Measurements from ENCODE around the gene CMTM8.

Gene CMTM8

DNA sequence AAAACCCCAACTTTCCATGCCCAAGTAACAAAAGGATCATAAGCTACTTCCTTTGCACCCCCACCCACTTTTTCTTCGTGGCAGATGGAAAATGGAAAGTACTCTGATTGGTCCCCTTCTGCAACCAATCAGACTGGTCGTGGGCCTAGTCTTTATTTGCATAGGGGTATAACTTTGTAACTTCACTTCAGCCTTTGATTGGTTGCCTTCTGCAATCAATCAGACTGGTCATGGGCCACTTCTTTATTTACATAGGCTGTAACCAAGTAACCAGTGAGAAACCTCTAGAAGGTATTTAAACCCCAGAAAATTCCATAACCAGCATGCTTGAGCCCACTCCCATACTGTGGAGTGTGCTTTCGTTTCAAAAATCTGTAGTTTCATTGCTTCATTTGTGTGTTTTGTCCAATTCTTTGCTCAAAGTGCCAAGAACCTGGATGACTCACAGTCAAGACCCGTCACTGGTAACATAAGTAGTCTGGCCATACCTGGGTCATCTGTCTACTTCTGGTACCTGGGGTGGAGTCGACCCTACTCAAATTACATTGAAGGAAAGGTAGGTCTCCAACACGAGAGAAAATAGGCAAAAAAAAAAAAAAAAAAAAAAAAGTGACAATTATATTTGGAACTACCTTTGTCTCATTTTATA is 41.9 kb downstream of the CMTM8 start:
- DNase-seq: no peak

DNA sequence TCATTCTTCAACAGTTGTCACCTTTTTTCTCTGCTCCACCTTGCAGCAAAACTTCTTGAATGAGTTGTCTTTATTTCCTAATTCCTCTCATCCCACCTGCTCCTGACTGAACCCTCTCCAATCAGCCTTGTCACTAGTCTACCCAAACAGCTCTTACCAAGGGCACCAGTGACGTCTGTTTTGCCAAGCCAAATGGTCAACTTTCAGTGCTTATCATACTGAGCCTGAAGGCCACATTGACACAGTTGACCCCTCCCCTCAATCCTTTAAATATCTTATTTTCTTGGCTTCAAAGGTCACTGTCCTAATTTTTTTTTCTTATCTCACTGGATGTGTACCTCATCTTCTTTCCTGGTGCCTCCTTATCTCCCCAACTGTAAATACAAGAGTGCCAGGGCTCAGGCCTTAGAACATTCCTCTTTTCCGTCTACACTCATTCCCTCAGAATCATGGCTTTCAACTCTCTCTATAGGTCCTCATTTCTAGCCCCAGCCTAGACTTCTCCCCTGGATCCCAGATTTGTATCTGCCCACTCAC is 43.2 kb downstream of the CMTM8 start:
- DNase-seq: no peak

- DNase-seq: no peak
Measured at GRCh38 chr3:32282578-32283154, 44.2 kb downstream of the CMTM8 start.

- no peak for DNase-seq
Measured at GRCh38 chr3:32283304-32283703, 44.8 kb downstream of the CMTM8 start.

- DNase-seq: no peak
Measured at GRCh38 chr3:32284443-32285212, 46.1 kb downstream of the CMTM8 start.

DNA sequence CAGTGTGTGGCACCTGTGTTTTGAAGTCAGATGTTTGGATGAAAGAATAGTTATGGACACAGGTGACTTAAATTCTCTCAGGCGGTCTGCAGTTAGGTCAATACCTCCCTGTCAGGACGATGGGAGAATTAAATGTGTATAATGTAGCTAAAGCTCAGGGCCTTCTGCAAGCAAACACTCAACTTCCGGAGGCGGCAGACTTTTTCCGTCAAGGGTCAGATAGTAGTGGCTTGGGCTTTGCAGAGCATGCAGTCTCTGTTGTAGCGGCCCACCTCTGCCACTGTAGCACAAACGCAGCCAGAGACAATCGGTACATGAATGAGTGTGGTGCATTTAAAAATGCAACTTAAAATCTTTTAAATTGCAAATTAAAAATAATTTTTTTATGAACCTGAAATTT is 47.4 kb downstream of the CMTM8 start:
- DNase-seq: no peak

DNA sequence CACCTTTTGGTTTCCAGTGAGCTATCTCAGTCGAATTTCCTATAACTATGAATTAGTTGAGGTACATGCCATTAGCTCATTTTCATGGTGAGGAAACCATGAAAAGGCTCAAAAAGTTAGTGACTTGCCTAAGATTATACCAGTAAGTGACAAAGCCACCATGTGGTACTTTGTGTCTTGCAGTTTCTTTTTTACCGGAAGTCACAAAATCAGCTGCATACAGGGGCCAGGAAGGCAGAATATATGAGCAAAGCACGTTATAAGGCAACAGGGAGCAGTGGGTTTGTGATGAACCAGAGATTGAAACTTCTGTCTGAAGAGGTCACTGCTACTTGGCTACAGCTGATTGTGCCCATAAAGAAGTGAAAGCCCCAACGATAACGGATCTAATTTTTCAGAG is 50.3 kb downstream of the CMTM8 start:
- peak in 1 of 4 experiments; percentile 8 for DNase-seq

DNA sequence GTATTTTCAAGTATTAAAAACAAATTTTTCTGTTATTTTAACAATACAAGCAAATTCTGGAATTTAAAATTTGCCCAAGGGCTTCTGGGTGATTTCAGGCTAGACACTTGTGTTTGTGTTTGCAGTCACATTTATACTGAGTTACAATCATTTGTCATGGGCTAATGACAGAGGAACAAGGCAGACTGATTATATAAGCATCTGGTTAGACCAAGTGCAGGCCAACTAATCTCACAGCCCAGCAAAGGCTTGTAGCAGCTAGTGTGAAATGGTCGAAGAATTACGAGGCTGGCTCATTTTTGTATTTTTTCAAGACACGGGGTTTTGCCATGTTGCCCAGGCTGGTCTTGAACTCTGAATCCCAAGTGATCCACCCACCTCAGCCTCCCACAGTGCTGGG is 52.1 kb downstream of the CMTM8 start:
- DNase-seq: no peak

GRCh38 chr3:32292085-32292796 is 53.8 kb downstream of the CMTM8 start:
- no peak for DNase-seq

GRCh38 chr3:32293903-32294302 is 55.4 kb downstream of the CMTM8 start:
- DNase-seq: no peak

- peak; percentile 64 to 78 (median 76) for DNase-seq
Measured at GRCh38 chr3:32296251-32297204, 58.0 kb downstream of the CMTM8 start.

DNA sequence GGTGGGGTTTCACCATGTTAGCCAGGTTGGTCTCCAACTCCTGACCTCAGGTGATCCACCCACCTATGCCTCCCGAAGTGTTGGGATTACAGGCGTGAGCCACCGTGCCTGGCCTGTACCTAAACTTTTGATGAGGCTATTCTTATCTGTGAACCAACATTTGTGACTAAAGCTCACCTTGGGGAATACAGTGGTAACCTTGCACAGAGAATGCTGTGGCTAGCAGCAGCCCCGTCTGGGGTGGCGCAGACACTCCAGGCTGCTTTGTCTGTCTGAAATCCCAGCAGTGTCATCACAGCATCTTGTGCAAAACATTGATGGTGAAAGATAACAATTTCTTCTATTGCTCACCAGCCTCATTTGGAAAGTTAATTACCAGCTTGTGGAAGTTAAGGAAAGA is 58.9 kb downstream of the CMTM8 start:
- DNase-seq: no peak

GRCh38 chr3:32301426-32301825 is 62.9 kb downstream of the CMTM8 start:
- DNase-seq: no peak

DNA sequence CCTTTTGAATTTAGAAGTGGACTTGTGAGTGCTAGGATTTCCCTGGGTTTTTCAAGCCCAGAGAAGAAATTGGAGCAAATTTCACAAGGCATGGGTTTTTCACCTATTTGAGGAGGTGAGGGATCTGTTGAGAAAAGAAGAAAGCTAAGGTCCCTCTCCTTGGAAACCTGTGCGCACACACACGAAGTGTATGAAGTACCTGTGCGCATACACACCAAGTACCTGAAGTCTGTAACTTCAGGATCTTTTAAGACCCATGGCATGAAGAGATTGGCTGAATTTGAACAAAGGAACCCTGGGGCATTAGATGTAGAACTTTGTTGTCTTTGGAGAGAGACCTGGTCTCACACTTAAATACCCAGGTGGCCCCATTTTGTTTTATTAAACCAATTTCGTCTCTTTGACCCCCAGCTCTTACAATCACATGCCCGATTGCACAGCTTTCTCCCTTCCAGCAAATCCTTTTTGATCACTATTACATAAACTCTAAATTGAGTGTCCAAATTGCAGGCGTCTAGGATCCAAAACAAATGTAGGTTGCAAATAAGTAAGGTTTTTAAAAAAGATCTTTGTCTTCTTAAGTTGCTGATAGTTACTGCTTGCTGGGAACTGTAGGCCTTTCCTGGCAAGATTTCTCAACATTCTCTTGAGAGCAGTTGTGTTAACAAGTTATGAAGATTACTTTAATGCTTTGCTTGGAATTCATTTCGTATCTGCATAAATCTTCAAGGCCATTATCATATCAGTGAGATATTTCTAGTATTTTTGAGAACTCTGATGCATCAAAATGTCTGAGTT is 64.3 kb downstream of the CMTM8 start:
- no peak for DNase-seq

DNA sequence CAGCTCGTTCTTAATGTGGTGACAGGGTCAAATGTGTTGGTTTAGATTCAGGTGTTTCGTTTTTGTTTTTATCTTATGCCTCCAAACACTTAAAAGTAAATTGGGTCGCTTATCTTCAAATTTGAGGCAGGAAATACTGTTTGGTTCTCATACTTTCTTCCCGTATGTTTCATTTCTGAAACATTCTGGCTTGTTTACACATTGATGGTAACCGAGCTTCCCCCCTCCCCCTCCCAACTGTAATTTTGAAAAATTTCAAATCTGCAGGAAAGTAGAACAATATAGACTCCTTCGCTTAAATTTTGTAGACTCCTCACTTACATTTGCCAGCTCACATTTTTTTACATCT is 64.9 kb downstream of the CMTM8 start:
- no peak for DNase-seq

- no peak for DNase-seq
Measured at GRCh38 chr3:32303977-32304881, 65.7 kb downstream of the CMTM8 start.

DNA sequence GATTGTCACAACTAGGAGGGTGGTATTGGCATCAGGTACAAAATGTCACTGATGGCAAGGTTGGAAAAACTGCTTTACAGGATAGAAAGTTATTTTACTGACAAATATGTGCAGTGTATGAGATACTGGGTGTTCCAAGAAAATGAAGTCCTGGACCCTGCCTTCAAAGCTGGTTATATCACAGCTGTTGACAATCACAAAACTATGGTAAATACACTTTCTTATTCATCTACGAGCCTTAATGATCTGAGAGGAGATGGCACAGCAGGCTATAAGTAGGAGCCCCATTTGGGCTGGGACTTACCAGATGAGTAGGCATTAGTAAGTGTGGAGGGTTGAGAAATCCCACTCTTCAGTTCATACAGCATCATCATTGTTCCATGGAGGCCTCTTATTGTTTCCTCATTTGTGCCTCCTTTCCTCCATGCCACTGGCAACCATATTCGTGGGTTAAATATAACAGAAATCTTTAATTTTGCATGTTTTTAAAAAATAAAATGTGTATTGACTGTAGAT is 66.9 kb downstream of the CMTM8 start:
- DNase-seq: peak in 3 of 4 experiments; percentile 13 to 34 (median 19)

DNA sequence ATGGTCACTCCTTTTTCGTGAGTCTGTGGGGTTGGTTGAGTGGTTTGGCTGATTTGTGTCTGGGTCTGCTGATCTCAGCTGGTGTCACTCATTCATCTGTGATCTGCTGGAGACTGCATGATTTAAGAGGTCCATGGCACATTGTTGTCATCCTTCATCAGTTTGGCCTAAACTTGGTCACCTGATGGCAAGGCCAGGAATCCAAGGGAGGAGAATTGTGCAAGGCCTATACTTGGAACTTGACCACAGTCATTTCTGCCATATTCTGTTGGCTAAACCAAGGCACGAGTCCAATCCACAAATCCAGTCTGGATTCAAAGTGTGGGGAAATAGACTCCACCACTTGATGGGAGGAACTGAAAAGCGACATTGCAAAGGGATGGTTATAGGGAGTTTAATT is 67.6 kb downstream of the CMTM8 start:
- DNase-seq: no peak

GRCh38 chr3:32307591-32307990 is 69.1 kb downstream of the CMTM8 start:
- no peak for DNase-seq

DNA sequence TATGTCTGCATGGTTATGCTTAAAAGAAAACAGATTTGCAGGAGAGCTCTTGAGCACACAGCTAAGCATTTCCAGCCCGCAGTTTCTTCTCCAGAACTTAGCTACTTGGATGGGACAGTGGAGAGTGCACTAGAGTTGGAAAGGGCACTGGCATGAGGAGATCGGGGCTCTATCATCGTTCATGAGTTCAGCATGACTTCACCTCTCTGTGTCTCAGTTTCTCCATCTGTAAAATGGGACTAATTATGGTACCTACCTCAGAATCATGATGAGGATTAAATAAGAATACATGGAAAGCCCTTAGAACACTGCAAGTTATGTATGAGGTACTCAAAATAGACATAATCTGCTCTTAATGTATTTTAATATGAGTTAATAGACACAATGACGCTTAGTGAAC is 69.9 kb downstream of the CMTM8 start:
- DNase-seq: no peak
